HG02981 (cell line): ENCODE measurements around the gene EEF1A1.
"Not testable (repeated sequence)": the region's sequence is repeated elsewhere in the genome, so short reads cannot be mapped to it uniquely, and the experiment has no call there.

ENCODE experiments used
- ATAC-seq: cut with Tn5 transposase; IDR thresholded peaks from one replicate; pipeline ENCODE4 v1.9.1; 2021; ENCODE audit warnings: mild to moderate bottlenecking, moderate library complexity; ENCODE audit not compliant: unreplicated experiment

The EEF1A1 gene

GRCh38 chr6:73508776-73509175 lies 12.1 kb downstream of the EEF1A1 start:
- ATAC-seq, result no peak

DNA sequence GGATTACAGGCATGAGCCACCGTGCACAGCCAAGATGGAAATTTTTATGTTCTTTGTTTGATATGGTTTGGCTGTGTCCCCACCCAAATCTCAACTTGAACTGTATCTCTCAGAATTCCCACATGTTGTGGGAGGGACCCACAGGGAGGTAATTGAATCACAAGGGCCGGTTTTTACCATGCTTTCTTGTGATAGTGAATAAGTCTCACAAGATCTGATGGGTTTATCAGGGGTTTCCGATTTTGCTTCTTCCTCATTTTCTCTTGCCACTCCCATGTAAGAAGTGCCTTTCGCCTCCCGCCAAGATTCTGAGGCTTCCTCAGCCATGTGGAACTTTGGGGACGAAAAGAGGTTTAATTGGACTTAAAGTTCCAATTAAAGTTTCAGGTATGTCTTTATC lies 14.6 kb downstream of the EEF1A1 start:
- no peak for ATAC-seq

- ATAC-seq, result not testable (repeated sequence)
Observed at GRCh38 chr6:73505705-73506104, 15.1 kb downstream of the EEF1A1 start.

DNA sequence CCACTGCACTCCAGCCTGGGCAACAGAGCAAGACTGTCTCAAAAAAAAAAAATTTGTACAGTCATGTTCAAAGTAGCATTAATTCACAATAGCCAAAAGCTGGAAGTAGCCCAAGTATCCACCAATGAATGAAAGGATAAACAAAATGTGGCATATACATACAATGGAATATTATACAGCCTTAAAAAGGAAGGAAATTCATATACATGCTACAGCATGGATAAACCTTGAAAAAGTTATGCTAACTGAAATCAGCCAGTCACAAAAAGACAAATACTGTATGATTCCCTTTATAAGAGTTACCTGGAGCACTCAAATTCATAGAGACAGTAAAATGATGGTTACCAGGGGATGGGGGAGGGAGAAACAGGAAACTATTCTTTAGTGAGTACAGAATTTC lies 15.7 kb downstream of the EEF1A1 start:
- ATAC-seq, result no peak

DNA sequence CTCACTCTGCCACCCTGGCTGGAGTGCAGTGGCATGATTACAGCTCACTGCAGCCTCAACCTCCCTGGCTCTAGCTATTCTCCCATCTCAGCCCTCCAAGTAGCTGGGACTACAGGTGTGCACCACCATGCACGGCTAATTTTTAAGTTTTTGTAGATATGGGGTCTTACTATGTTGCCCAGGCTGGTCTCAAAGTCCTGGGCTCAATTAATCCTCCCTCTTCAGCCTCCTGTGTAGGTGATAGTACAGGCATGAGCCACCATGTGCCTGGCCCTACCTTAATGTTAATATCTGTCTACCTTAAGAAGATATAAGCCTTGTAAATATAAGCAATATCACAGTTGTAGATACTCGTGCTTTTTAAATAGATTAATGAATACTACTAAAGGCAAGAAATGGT lies 16.7 kb downstream of the EEF1A1 start:
- ATAC-seq, result no peak

DNA sequence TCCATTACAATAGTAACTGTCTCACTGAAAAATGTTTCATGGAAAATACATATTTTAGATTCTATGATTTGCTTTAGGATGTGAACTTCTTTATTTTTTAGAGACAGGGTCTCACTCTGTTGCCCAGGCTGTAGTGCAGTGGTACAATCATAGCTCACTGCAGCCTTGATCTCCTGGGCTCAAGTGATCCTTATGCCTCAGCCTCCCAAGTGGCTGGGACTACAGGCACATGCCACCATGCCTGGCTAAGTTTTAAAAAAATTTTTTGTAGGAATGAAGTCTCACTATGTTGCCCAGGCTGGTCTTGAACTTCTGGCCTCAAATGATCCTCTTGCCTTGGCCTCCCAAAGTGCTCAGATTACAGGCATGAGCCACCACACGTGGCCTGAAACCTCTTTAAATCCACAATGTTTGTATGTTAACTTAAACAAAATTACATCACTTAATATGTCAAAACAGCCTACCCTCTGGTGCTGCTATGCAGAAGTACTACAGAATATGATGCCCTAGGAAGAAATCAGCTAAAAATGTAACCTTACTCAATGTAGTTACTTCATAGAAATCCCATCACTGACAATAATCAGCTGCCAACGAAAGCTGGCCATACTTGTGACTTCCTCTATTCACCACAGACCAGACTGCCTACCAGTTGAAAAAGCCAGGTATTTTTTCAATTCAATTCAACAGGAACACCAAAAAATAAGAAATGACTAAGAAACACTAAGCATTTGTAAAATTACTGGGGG lies 17.6 kb downstream of the EEF1A1 start:
- ATAC-seq, result no peak

DNA sequence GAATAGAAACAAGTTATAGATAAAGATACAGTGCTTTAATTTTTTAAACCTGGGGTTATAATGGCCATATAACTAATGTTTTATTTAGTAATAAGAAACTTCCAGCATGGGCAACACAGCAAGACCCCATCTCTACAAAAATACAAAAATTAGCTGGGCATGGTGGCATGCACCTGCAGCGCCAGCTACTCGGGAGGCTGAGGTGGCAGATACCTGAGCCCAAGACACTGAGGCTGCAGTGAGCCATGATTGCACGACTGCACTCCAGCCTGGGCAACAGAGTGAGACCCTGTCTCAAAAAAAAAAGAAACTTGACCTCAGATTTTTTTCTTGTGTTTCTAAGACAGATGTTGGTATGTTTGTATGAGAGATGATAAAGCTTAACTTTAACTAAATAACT lies 22.9 kb downstream of the EEF1A1 start:
- no peak for ATAC-seq

- ATAC-seq, result no peak
Observed at GRCh38 chr6:73491377-73491776, 29.5 kb downstream of the EEF1A1 start.

DNA sequence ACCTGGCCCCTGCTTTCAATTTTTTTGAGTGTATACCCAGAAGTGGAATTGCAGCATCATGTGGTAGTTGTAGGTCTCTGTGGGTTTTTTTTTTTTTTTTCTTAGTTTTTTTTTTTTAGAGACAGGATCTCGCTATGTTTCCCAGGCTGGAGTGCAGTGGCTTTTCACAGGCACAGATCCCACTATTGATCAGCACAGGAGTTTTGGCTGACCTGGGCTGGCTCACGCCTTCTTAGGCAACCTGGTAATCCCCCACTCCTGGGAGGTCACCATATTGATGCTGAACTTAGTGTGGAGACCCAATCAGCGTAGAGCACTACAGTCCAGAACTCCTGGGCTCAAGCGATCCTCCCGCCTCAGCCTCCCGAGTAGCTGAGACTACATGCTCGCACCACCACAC lies 33.4 kb downstream of the EEF1A1 start:
- ATAC-seq, result no peak

DNA sequence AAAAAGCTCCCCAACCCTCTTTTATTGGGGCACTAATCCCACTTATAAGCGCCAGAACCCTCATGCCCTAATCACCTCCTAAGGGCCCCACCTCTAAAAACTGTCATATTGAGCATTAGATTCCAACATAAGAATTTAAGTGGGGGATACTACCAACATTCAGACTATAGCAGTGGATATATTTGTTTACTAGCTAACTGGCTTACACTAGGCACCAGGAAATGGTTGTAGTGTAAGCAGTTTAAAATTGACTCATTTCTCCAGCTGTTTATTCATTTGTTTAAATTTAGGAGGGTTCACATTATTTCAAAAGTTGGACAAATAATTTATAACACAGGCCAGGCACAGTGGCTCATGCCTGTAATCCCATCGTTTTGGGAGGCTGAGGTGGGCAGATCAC lies 36.4 kb downstream of the EEF1A1 start:
- no peak for ATAC-seq

DNA sequence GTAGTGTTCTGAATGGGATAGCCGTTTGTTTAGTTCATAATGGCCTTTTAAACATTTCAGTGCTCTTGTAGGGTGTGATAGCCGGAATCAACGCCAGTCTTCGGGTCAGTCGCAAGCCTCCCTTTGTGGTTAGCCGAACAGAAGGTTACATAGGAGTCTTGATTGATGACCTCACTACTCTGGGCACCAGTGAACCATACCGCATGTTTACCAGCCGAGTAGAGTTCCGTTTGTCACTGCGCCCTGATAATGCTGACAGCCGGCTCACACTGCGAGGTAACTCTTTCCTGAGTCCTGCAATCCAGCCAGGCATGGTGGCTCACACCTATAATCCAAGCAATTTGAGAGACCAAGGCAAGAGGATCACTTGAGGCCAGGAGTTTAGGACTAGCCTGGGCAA lies 38.9 kb downstream of the EEF1A1 start:
- no peak for ATAC-seq

DNA sequence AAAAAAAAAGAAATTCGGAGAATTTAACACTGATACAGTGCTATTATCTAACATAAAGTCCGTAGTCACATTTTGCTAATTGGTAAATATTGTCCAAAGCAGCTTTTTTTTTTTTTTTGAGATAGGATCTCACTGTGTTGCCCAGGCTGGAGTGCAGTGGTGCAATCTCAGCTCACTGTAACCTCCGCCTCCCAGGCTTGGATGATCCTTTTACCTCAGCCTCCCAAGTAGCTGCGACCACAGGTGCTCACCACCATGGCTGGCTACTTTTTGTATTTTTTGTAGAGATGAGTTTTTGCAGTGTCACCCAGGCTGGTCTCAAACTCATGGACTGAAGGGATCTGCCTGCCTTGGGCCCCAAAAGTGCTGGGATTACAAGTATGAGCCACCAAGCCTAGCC lies 43.4 kb downstream of the EEF1A1 start:
- no peak for ATAC-seq

- ATAC-seq, result no peak
Observed at GRCh38 chr6:73476723-73477122, 44.1 kb downstream of the EEF1A1 start.

- ATAC-seq, result peak; percentile 96
Observed at GRCh38 chr6:73471686-73472290, 49.0 kb downstream of the EEF1A1 start.
